ENCODE measurements around the gene AP5Z1. TPM values are rescaled to one million over a fixed set of nuclear protein-coding genes. Genes with fewer than 3 reads are reported as not detected.

Gene AP5Z1
- total RNA-seq, 3 donors from 2014 or later, result 39.5 to 47.4 (median 45.2) TPM

- H3K4me3 ChIP-seq, result no peak overlapping the region
- H3K4me1 ChIP-seq (ENCODE audit: low read depth), result no peaks in the 10 kb centered on the region
- TF ChIP-seq CTCF (IDR thresholded peaks at IDR 0.05), result no peak
- no peaks in the 10 kb centered on the region for H3K9me3 ChIP-seq
- DNase-seq, result no peak
- intact Hi-C loops (cut with DNase I, micrococcal nuclease), result no loop called here
- no peak for ATAC-seq
- H3K36me3 ChIP-seq (ENCODE audit: low read depth), result no peaks in the 10 kb centered on the region
These were observed 45.1 kb upstream of the AP5Z1 start for GRCh38 chr7:4730276-4730675.

GRCh38 chr7:4730971-4731370 is 44.5 kb upstream of the AP5Z1 start:
- H3K9me3 ChIP-seq, result no peaks in the 10 kb centered on the region
- no peaks in the 10 kb centered on the region for H3K4me1 ChIP-seq (ENCODE audit: low read depth)
- ATAC-seq, result no peak
- DNase-seq, result no peak
- no peak overlapping the region for H3K4me3 ChIP-seq
- no peaks in the 10 kb centered on the region for H3K36me3 ChIP-seq (ENCODE audit: low read depth)
- TF ChIP-seq CTCF (IDR thresholded peaks at IDR 0.05), result no peak
- intact Hi-C loops (cut with DNase I, micrococcal nuclease), result no loop called here

- DNase-seq (no peak), ATAC-seq (no peak)
- intact Hi-C loops (cut with DNase I, micrococcal nuclease), result no loop called here
- Histone ChIP-seq H3K36me3 (ENCODE audit: low read depth) (no peaks in the 10 kb centered on the region), H3K9me3 (no peaks in the 10 kb centered on the region), H3K4me3 (no peak overlapping the region), H3K4me1 (ENCODE audit: low read depth) (no peaks in the 10 kb centered on the region)
- no peak for TF ChIP-seq CTCF (IDR thresholded peaks at IDR 0.05)
These were observed 43.6 kb upstream of the AP5Z1 start for GRCh38 chr7:4731803-4732202.

GRCh38 chr7:4733936-4734528 is 41.4 kb upstream of the AP5Z1 start:
- no peak for DNase-seq
- intact Hi-C loops (cut with DNase I, micrococcal nuclease), result no loop called here
- no peak for TF ChIP-seq CTCF (IDR thresholded peaks at IDR 0.05)
- Histone ChIP-seq H3K4me3 (no peak overlapping the region), H3K4me1 (ENCODE audit: low read depth) (no peaks in the 10 kb centered on the region), H3K9me3 (no peaks in the 10 kb centered on the region), H3K36me3 (ENCODE audit: low read depth) (no peaks in the 10 kb centered on the region)
- no peak for ATAC-seq

- Histone ChIP-seq H3K9me3 (no peaks in the 10 kb centered on the region), H3K36me3 (ENCODE audit: low read depth) (no peaks in the 10 kb centered on the region), H3K4me1 (ENCODE audit: low read depth) (no peaks in the 10 kb centered on the region), H3K4me3 (no peak overlapping the region)
- DNase-seq (no peak), ATAC-seq (no peak)
- intact Hi-C loops (cut with DNase I, micrococcal nuclease), result no loop called here
- no peak for TF ChIP-seq CTCF (IDR thresholded peaks at IDR 0.05)
These were observed 40.7 kb upstream of the AP5Z1 start for GRCh38 chr7:4734587-4735345.
